ENCODE results near the gene TRABD2B.

- TF ChIP-seq EZH2phosphoT487 (IDR thresholded peaks at IDR 0.05; ENCODE audit: insufficient read depth, low read depth), result no peak
- TF ChIP-seq EZH2 (IDR thresholded peaks at IDR 0.05; ENCODE audit: insufficient read depth, poor library complexity, severe bottlenecking), result no peak
Observed at GRCh38 chr1:47918257-47918867, 78.8 kb downstream of the TRABD2B start.

Measured in GM23248 (cell line).